CD14-positive monocyte (primary cell): ENCODE data around the gene PABPN1L. TPM values are rescaled to one million over a fixed set of nuclear protein-coding genes. Genes with fewer than 3 reads are reported as not detected.

ENCODE experiments used
- DNase-seq, 3 donors: peaks; one replicate each; pipeline ENCODE4 v3.0.0-alpha.2; 2011 to 2022
- H2AFZ ChIP-seq: 2 replicates; pipeline ENCODE4 v1.6.0; 2012; ENCODE audit warnings: mild to moderate bottlenecking, low read depth, low read length, inconsistent platforms; ENCODE audit not compliant: insufficient read depth, poor library complexity, severe bottlenecking
- H3K27ac ChIP-seq, 2 donors: 1 replicate in 1 of 2; 2 replicates in 1 of 2; pipeline ENCODE4 v1.5.1; 2012 to 2013; ENCODE audit warnings: low read length in 2 of 2, control low read depth in 1 of 2, inconsistent platforms in 1 of 2, low read depth in 1 of 2, mild to moderate bottlenecking in 1 of 2
- H3K27me3 ChIP-seq, 2 donors: one replicate each; pipeline versions ENCODE4 v1.6.0 to v1.6.1; 2011 to 2013; ENCODE audit warnings: low read length in 2 of 2; ENCODE audit not compliant: control insufficient read depth in 2 of 2, insufficient read depth in 2 of 2
- H3K36me3 ChIP-seq, 2 donors: replicated peaks in 1 of 2; 1 replicate in 1 of 2; 2 replicates in 1 of 2; pipeline versions ENCODE4 v1.5.1 to v1.6.1; 2012 to 2013; ENCODE audit warnings: low read length in 2 of 2, control low read depth in 1 of 2, inconsistent platforms in 1 of 2, mild to moderate bottlenecking in 1 of 2; ENCODE audit not compliant: insufficient read depth in 2 of 2, control insufficient read depth in 1 of 2
- H3K4me1 ChIP-seq, 2 donors: 1 replicate in 1 of 2; 2 replicates in 1 of 2; pipeline versions ENCODE4 v1.5.1 to v1.6.1; 2012 to 2013; ENCODE audit warnings: low read length in 2 of 2, control low read depth in 1 of 2, inconsistent platforms in 1 of 2, mild to moderate bottlenecking in 1 of 2, moderate library complexity in 1 of 2; ENCODE audit not compliant: insufficient read depth in 2 of 2, control insufficient read depth in 1 of 2
- H3K4me2 ChIP-seq: replicated peaks from 2 replicates; pipeline ENCODE3; 2012; ENCODE audit warnings: low read length, moderate library complexity, mild to moderate bottlenecking; ENCODE audit not compliant: poor library complexity, severe bottlenecking; ENCODE audit errors: extremely low read depth
- H3K4me3 ChIP-seq, 3 experiments: fragments of 200-600 bp in 1 of 3; sonication (generic) in 1 of 3; replicated peaks in 1 of 3; 1 replicate in 2 of 3; 2 replicates in 1 of 3; pipeline ENCODE4 v1.5.1; 2011 to 2013; ENCODE audit warnings: low read length in 3 of 3, mild to moderate bottlenecking in 3 of 3, control low read depth in 2 of 3, low read depth in 2 of 3, inconsistent platforms in 1 of 3, moderate library complexity in 1 of 3
- H3K79me2 ChIP-seq: 2 replicates; pipeline ENCODE4 v1.6.0; 2012; ENCODE audit warnings: mild to moderate bottlenecking, control low read depth, inconsistent platforms, low read length, moderate library complexity; ENCODE audit not compliant: insufficient read depth
- H3K9ac ChIP-seq: 2 replicates; pipeline ENCODE4 v1.6.0; 2017; ENCODE audit warnings: low read length, mild to moderate bottlenecking; ENCODE audit not compliant: insufficient read depth, poor library complexity, severe bottlenecking
- H3K9me3 ChIP-seq, 2 donors: replicated peaks in 1 of 2; 1 replicate in 1 of 2; 2 replicates in 1 of 2; pipeline versions ENCODE4 v1.5.1 to v1.6.1; 2012 to 2013; ENCODE audit warnings: low read length in 2 of 2, control low read depth in 1 of 2; ENCODE audit not compliant: control insufficient read depth in 1 of 2, insufficient read depth in 1 of 2
- H4K20me1 ChIP-seq: 2 replicates; pipeline ENCODE4 v1.6.0; 2012; ENCODE audit warnings: mild to moderate bottlenecking, low read length, control low read depth, moderate library complexity; ENCODE audit not compliant: insufficient read depth
- H3K27ac Mint-ChIP-seq, 7 donors: one replicate each; pipeline ENCODE4 v1.8.0; 2020; ENCODE audit warnings: mild to moderate bottlenecking in 7 of 7, mixed read lengths in 7 of 7, moderate library complexity in 6 of 7, inconsistent platforms in 2 of 7
- H3K27me3 Mint-ChIP-seq, 3 donors: one replicate each; pipeline ENCODE4 v1.8.0; 2021 to 2022; ENCODE audit warnings: low read depth in 3 of 3, mild to moderate bottlenecking in 3 of 3, mixed read lengths in 3 of 3, moderate library complexity in 3 of 3, inconsistent platforms in 1 of 3
- H3K36me3 Mint-ChIP-seq, 2 donors: one replicate each; pipeline ENCODE4 v1.8.0; 2020; ENCODE audit warnings: mixed read lengths in 2 of 2, inconsistent platforms in 1 of 2, mild to moderate bottlenecking in 1 of 2
- H3K4me1 Mint-ChIP-seq: one replicate; pipeline ENCODE4 v1.8.0; 2020; ENCODE audit warnings: mild to moderate bottlenecking, mixed read lengths
- H3K4me3 Mint-ChIP-seq, 2 donors: one replicate each; pipeline ENCODE4 v1.8.0; 2020; ENCODE audit warnings: mild to moderate bottlenecking in 2 of 2, mixed read lengths in 2 of 2, moderate library complexity in 1 of 2
- H3K9me3 Mint-ChIP-seq, 7 donors: one replicate each; pipeline ENCODE4 v1.8.0; 2020 to 2022; ENCODE audit warnings: mixed read lengths in 7 of 7, mild to moderate bottlenecking in 6 of 7, moderate library complexity in 6 of 7, inconsistent platforms in 2 of 7
- WGBS: methylation state at CpG from one replicate; pipeline ENCODE4 v1.1.5; 2013; ENCODE audit warnings: missing lambda C conversion rate; ENCODE audit not compliant: insufficient coverage; 5-methylcytosine and 5-hydroxymethylcytosine counted together
- intact Hi-C, 2 donors: fragments of 100-400 bp; cut with micrococcal nuclease; formaldehyde crosslinking; loops; one replicate each; pipeline versions ENCODE4 v1.15.0 to v1.15.1; 2023
- polyA plus RNA-seq, 3 donors: library from polyadenylated mRNA; depleted of rRNA in 1 of 3; unstranded in 2 of 3; stranded (reverse) in 1 of 3; fragments of 300-500 nt in 2 of 3; fragments of >200 nt in 1 of 3; fragmentation: Illumina TruSeq in 2 of 3; gene quantifications; 1 replicate in 2 of 3; 2 replicates in 1 of 3; pipeline ENCODE4 v1.2.3, GENCODE V29; 2012 to 2021
- TF ChIP-seq, protein P1 (sequence below): fragments of 200-600 bp; IDR thresholded peaks from one replicate; pipeline ENCODE4 v1.8.0; 2022; ENCODE audit warnings: antibody characterized with exemption, mild to moderate bottlenecking

Gene PABPN1L
- polyA plus RNA-seq, 3 donors, result 0.39 TPM; not detected in 2

DNA sequence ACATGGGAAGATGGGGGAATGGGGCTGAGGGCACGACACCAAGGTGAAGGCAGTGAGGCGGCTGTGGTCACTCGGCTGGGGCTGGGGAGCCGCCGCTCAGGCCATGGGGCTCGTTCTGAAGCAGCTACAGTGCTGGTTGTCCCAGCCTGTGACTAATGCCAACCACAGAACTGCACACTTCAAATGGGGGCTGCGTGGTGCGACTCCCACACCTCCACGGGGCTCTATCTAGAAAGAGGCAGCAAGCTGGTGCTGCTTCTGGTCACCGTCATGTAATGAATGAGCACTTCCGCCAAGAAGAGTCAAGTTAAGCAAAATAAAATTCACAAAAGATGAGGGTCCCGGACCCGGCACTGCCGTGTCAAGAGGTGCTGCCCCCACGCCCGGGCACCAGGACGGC is 29.7 kb downstream of the PABPN1L start:
- Histone ChIP-seq H3K27ac (no peak overlapping the region), H3K9ac (no peak overlapping the region), H4K20me1 (peaks cover 30% of the 10 kb centered on the region), H3K4me1 (peaks cover 24 to 25% of the 10 kb centered on the region in 2 donors), H3K79me2 (no peaks in the 10 kb centered on the region), H3K4me3 (no peak overlapping the region), H3K27me3 (no peaks in the 10 kb centered on the region), H3K4me2 (no peak overlapping the region), H3K9me3 (no peaks in the 10 kb centered on the region), H2AFZ (no peak overlapping the region), H3K36me3 (peaks cover 44 to 52% of the 10 kb centered on the region in 2 donors)
- H3K9me3 Mint-ChIP-seq, result no peaks in the 10 kb centered on the region
- TF ChIP-seq, protein P1, sequence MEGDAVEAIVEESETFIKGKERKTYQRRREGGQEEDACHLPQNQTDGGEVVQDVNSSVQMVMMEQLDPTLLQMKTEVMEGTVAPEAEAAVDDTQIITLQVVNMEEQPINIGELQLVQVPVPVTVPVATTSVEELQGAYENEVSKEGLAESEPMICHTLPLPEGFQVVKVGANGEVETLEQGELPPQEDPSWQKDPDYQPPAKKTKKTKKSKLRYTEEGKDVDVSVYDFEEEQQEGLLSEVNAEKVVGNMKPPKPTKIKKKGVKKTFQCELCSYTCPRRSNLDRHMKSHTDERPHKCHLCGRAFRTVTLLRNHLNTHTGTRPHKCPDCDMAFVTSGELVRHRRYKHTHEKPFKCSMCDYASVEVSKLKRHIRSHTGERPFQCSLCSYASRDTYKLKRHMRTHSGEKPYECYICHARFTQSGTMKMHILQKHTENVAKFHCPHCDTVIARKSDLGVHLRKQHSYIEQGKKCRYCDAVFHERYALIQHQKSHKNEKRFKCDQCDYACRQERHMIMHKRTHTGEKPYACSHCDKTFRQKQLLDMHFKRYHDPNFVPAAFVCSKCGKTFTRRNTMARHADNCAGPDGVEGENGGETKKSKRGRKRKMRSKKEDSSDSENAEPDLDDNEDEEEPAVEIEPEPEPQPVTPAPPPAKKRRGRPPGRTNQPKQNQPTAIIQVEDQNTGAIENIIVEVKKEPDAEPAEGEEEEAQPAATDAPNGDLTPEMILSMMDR, result no peak
- H3K27ac Mint-ChIP-seq, result no peak overlapping the region
- peaks cover 0 to 2% (median 0%) of the 10 kb centered on the region in 3 donors for H3K27me3 Mint-ChIP-seq
- no peak for DNase-seq
- 95% methylated on average over 17 of the region's 17 CpGs for WGBS
- peaks cover 15% of the 10 kb centered on the region for H3K4me1 Mint-ChIP-seq
- peaks cover 35 to 51% of the 10 kb centered on the region in 2 donors for H3K36me3 Mint-ChIP-seq
- no peak overlapping the region for H3K4me3 Mint-ChIP-seq
- intact Hi-C loops, result no loop called here

- WGBS, result 98% methylated on average over 28 of the region's 33 CpGs
- no peak overlapping the region for H3K4me3 ChIP-seq
- H3K9me3 ChIP-seq, result no peaks in the 10 kb centered on the region
- no peak overlapping the region for H3K4me3 Mint-ChIP-seq
- no peak overlapping the region for H3K27ac ChIP-seq
- no peaks in the 10 kb centered on the region for H3K27me3 ChIP-seq
- H3K27ac Mint-ChIP-seq, result peak overlapping the region in 1 of 7 donors; percentile 19
- no peaks in the 10 kb centered on the region for H3K79me2 ChIP-seq
- peaks cover 16% of the 10 kb centered on the region in 2 donors for H3K4me1 ChIP-seq
- H2AFZ ChIP-seq, result no peak overlapping the region
- H3K9ac ChIP-seq, result no peak overlapping the region
- peaks cover 21% of the 10 kb centered on the region for H4K20me1 ChIP-seq
- no peak for DNase-seq
- peaks cover 0 to 2% (median 0%) of the 10 kb centered on the region in 3 donors for H3K27me3 Mint-ChIP-seq
- no peak overlapping the region for H3K4me2 ChIP-seq
- TF ChIP-seq, protein P1, result no peak
- H3K36me3 ChIP-seq, result peaks cover 44 to 49% of the 10 kb centered on the region in 2 donors
- H3K4me1 Mint-ChIP-seq, result peaks cover 12% of the 10 kb centered on the region
- intact Hi-C loops, result no loop called here
- peaks cover 35 to 50% of the 10 kb centered on the region in 2 donors for H3K36me3 Mint-ChIP-seq
- no peaks in the 10 kb centered on the region for H3K9me3 Mint-ChIP-seq
Observed at GRCh38 chr16:88835818-88836217, 30.6 kb downstream of the PABPN1L start.
